Measurements from ENCODE around the gene ALDH5A1. TPM values are rescaled to one million over a fixed set of nuclear protein-coding genes. Genes with fewer than 3 reads are reported as not detected.

ALDH5A1 gene
- total and polyA plus RNA-seq, 2 of the 13 experiments (the other 11 are each of a cell fraction or from before 2014, with no cell fraction given), result 12.8 to 32.5 TPM

Other genes starting within 250 kb of the ALDH5A1 start
- 36.2 and 40.4 TPM in 2 replicates for gene DCDC2, start 136.9 kb upstream of the ALDH5A1 start, total RNA-seq (2016; rRNA removed; fragmentation: Illumina TruSeq; extraction: Trizol)
- gene DCDC2, start 136.9 kb upstream of the ALDH5A1 start, polyA plus RNA-seq (2011; rRNA removed), result 6.5 and 9.0 TPM in 2 replicates
- gene MRS2, start 92.0 kb upstream of the ALDH5A1 start, total RNA-seq (2016; rRNA removed; fragmentation: Illumina TruSeq; extraction: Trizol), result 83.8 and 90.2 TPM in 2 replicates
- 22.0 and 31.1 TPM in 2 replicates for gene MRS2, start 92.0 kb upstream of the ALDH5A1 start, polyA plus RNA-seq (2011; rRNA removed)
- 6.4 and 7.6 TPM in 2 replicates for gene GPLD1, start 5.4 kb upstream of the ALDH5A1 start, total RNA-seq (2016; rRNA removed; fragmentation: Illumina TruSeq; extraction: Trizol)
- gene GPLD1, start 5.4 kb upstream of the ALDH5A1 start, polyA plus RNA-seq (2011; rRNA removed), result 6.0 and 6.2 TPM in 2 replicates
- not detected in 2 replicates for gene KIAA0319, start 151.2 kb downstream of the ALDH5A1 start, total RNA-seq (2016; rRNA removed; fragmentation: Illumina TruSeq; extraction: Trizol)
- 0.01 TPM in 1 of 2 replicates, not detected in the other for gene KIAA0319, start 151.2 kb downstream of the ALDH5A1 start, polyA plus RNA-seq (2011; rRNA removed)
- gene TDP2, start 171.9 kb downstream of the ALDH5A1 start, total RNA-seq (2016; rRNA removed; fragmentation: Illumina TruSeq; extraction: Trizol), result 42.6 and 73.1 TPM in 2 replicates
- gene TDP2, start 171.9 kb downstream of the ALDH5A1 start, polyA plus RNA-seq (2011; rRNA removed), result 28.5 and 30.5 TPM in 2 replicates
- 31.5 and 50.9 TPM in 2 replicates for gene ACOT13, start 172.1 kb downstream of the ALDH5A1 start, total RNA-seq (2016; rRNA removed; fragmentation: Illumina TruSeq; extraction: Trizol)
- 37.5 and 45.1 TPM in 2 replicates for gene ACOT13, start 172.1 kb downstream of the ALDH5A1 start, polyA plus RNA-seq (2011; rRNA removed)
- gene C6orf62, start 224.2 kb downstream of the ALDH5A1 start, total RNA-seq (2016; rRNA removed; fragmentation: Illumina TruSeq; extraction: Trizol), result 90.4 and 135 TPM in 2 replicates
- 54.8 and 55.6 TPM in 2 replicates for gene C6orf62, start 224.2 kb downstream of the ALDH5A1 start, polyA plus RNA-seq (2011; rRNA removed)

All from HepG2 (cell line).